H54 (cell line): Measurements from ENCODE around the gene NCOR2.

ENCODE experiments used
- DNase-seq: peaks from one replicate; pipeline ENCODE4 v3.0.0; 2011; ENCODE audit warnings: low spot score, mixed read lengths; ENCODE audit not compliant: insufficient read length
- FAIRE-seq: peaks from 3 replicates; lab custom pipeline; 2011; peaks lifted over from hg19 to GRCh38; lab: Jason Lieb, UNC
- POLR2A ChIP-seq: IDR thresholded peaks from 2 replicates; pipeline ENCODE4 v1.6.1; 2011; ENCODE audit warnings: low read depth, mild to moderate bottlenecking, low read length

Gene NCOR2

DNA sequence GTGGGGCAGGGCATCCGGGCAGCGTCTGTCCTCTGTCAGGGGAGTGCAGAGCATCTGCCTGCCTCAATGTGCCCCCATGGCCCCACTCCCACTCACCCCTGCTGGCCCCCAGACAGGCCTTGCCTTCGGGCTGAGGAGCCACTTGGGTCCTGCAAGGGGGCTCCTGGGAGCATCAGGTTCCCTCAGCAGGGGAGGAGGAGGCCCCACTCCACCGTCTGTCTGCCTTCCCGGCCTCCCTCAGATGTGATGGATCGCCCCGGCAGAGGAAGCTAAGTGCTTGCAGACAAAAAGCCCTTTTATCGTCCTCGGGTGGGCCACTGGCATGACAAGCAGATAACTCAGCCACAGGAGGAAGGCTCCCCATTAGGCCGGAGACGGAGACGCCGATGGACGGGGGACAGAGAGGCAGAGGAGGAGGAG is 35.1 kb downstream of the NCOR2 start:
- no peak for FAIRE-seq
- no peak for TF ChIP-seq POLR2A
- DNase-seq = no peak

DNA sequence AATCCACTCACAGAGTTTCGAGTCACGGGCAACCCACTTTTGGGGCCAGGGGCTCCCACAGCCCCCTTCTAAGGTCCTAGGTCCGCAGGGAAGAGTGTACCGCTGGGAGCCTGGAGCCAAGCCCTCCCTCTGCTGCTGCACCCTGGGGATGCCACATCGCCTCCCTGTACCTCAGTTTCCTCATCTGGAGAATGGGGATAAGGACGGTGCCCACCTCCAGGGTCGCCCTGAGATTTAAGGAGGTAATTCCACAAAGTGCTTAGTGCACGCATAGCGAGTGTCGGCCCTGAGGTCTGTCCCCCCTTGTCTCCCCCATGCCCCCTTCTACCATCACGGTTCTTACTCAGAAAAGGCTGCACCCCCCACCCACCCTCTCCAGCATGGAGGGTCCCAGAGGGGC is 35.5 kb downstream of the NCOR2 start:
- FAIRE-seq = no peak
- no peak for TF ChIP-seq POLR2A
- no peak for DNase-seq

DNA sequence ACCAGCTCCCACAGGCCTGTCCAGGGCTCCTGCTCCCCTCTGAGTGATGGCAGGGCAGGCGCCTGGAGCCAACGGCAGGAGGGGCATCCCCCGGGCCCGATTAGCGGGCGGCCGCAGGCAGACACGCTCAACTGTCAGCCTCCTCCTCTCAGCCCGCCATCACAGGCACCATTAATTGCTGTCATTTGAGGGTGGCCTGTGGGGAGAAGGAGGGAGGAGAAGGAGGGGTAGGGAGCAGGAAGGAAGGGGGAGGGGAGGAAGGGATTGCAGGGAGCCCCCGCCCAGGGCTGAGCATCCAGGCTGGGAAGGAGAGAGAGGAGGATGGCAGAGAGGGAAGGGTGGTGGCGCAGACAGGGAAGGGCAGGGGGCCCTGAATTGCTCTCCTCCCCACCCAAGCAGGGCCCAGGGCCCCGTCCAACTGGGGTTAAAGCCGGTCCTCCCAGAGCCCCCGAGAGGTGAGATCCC is 36.1 kb downstream of the NCOR2 start:
- TF ChIP-seq POLR2A = no peak
- FAIRE-seq (no peak), DNase-seq (no peak)

DNA sequence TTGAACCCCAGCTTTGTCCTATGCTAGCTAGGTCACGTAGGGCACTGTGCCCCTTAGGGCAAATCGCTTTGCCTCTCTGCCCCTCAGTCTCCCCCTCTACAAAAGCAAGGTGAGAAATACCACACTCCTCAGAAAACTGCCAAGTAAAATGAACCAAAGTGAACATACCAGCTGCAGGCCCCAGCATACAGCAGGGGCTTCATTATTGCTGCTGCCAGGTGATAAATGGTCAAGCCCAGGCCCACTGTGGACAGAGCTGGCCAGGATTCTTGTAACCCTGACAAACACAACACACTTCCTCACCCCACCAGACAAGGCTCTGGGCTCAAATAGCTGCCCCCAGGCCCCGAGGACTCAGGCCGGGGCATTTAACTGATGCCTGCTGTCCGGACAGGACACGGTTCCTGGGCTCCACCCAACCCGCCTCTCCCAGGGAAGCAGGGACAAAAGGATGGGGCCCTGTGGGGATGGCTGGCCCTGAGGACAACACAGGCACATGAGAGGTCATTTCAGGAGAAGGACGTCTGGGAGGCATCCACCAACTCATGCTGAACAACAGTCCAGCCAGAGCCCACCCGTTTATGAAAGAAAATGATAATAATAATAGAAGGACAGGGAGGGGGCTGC is 36.7 kb downstream of the NCOR2 start:
- TF ChIP-seq POLR2A = no peak
- no peak for FAIRE-seq
- no peak for DNase-seq

DNA sequence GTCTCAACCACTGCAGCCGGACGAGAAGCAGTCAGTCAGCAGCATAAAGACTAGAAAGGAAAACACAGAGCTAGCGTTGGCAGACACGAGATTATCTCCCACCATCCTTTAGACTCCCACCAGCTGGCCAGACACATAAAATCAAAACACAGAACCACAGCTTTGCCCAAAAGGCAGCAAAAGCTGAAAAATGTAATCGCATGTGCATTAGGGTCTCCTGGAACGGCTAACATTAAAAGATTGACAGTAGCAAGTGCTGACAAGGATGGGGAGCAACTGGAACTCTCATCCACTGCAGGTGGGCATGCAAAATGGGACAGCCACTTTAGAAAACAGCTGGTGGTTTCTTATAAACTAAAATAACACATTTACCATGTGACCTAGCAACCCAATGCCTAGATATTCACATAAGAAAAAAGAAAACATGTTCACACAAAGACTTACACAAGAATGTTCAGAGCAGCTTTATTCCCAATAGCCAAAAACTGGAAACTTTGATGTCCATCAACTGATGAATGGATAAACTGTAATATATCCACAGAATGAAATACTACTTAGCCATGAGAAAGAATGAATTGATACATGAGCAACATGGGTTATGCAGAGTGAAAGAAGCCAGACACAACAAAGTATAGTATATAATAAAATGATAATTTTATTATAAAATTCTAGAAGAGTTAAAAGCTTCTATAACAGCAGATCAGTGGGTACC is 37.7 kb downstream of the NCOR2 start:
- FAIRE-seq (no peak), DNase-seq (no peak)
- TF ChIP-seq POLR2A = no peak

DNA sequence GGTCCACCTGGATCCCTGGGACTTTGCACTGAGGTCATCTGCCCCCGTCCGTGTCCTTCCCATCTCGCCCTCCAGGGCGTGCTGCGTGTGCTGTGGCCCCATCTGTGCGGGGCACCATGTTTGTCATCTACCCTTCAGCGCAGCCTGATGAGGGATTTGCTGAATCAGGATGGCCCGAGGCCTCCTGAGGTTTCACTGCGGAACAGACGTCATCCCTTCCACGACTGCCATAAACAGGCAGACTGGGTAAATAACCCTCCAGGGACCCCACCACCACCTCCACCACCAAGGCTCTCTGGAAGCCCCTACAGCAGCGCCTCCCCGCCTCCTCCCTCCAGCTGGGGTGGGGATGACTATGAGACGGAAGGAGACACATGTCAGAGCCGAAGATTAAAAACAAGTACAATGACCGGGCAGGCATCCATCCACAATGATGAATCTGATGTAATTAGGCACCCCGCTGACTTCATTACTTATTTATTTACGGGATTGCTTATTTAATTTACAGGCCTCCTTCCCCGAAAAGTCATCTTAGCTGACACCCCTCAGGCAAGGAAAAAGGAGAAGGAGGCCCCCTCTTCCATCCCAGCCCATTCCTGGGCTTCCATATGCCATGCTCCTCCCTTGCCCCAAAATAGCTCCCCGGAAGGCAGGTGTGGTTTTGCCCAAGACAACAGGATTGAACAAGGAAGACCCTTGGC is 39.4 kb downstream of the NCOR2 start:
- no peak for FAIRE-seq
- DNase-seq = no peak

DNA sequence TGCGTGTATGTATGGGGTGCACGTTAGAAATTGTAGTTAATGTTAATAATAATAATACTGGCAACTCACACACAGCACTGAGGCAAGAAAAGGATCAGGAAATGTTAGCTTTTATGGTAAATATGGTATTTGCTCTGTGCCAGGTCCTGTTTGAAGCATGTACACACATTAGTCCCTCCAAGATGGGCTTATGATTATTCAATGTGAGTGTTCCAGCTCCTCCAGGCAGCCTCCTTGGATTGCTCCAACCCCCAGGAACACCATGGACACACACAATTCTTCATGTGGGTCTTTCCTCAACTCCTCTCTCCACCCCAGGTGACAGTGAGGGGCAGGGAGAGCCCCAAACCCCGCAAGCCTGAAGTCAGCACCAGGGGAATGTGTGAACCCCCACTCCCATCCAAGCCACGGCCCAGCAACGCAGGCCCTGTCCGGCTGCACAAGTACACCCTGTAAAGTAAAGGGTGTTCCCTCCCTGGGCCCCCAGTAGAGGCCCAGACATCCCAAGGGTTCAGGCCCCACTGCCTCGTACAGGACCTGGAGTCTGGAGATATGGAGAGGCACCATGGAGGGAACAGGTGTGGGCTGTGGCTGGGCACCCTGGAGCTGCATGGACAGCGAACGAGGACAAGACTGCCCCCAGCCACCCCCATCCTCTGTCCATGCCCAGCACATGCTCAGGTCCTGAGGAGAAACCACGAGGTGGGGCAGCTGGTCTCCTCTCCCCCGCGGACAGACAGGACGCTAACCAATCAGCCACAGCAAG is 41.3 kb downstream of the NCOR2 start:
- TF ChIP-seq POLR2A = no peak
- DNase-seq (no peak), FAIRE-seq (no peak)

More for the DNA sequence above, 39.4 kb downstream of the NCOR2 start:
- no peak for TF ChIP-seq POLR2A

DNA sequence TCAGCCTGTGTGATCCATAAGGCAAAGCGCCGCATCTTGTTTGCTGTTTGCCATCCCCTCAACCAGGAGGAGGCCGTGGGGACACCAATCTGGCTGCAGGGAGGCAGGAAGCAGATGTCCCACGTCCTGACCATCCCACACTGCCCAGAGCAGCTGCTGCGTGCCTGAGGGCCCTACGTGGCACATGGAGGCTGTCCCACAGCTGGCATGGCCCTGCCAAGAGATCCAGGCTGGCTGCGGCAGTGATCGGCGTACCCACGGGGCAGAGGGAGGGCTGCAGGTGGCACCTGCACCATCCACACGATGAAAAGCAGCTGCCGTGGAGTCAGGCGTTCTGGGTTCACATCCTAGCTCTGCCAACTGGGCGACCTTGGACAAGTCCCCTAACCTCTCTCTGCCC is 42.0 kb downstream of the NCOR2 start:
- FAIRE-seq = no peak
- DNase-seq = no peak
- TF ChIP-seq POLR2A = no peak

DNA sequence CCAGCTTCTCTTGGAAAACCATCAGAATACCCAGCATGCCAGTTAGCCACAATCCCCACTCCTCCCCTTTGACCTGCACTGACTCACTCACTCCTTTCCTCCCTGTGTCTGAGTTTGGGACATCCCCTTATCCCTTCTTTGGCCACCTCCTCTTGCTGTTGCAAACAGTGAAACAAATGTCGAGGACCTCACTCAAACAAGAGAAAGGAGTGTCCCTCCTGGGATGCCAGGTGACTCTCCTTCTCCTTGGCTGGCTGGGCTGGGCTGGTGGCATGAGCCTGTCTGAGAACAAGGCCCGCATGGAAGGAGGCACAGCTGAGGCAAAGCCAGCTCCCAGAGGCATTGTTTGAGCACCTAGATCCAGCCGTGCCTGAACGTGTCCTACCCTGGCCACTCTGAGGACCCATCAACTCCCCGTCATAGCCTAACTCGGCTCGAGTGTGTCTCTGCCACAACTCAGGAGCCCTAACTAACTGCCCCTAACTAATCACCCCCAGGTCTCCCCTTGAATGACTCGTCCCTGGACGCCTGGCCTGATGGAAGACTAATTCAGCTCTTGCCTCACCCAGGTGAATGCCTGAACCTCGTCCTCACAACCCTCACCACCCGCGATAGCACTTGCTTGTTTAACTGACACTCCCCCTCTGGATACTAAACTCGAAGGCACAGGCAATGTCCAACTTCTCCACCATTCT is 43.0 kb downstream of the NCOR2 start:
- DNase-seq (peak; percentile 72), FAIRE-seq (no peak)
- no peak for TF ChIP-seq POLR2A

DNA sequence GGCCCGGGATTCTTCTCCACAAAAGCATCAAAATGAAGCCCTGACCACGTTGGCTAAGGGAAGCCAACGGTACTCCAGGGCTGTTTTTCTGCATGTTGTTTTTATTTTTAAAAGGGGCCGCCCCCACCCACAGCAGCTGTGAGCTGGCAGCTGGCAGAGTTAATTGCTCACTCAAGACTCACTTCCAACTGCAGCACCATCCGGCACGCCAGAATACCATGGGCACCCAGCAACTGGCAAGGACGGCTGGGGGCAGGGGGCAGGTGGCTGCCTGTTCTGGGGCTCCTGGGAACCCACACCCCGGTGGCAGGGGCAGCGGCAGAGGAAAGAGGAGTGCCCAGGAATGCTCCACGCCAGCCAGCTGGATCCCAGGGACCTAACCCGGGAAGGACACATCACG is 44.3 kb downstream of the NCOR2 start:
- DNase-seq (no peak), FAIRE-seq (no peak)
- TF ChIP-seq POLR2A = no peak

DNA sequence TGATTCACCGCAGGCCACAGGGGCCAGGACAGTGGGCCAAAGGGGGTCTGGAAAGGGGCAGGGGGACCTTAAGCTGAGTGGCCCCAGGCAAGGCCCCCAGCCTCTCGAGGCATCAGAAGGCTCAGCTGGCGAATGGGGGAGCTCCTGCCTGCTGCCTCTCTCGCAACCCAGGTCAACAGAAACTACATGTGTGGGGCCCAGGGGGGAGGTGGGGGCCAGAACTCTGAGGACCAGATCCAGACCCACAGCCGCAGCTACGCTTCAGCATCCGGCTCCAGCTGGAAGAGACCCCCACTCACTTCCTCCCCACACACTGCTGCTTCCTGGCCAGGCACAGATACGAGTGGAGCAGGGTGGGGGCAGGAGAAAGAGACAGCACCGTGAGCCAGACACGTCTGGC is 46.5 kb downstream of the NCOR2 start:
- no peak for FAIRE-seq
- no peak for TF ChIP-seq POLR2A

DNA sequence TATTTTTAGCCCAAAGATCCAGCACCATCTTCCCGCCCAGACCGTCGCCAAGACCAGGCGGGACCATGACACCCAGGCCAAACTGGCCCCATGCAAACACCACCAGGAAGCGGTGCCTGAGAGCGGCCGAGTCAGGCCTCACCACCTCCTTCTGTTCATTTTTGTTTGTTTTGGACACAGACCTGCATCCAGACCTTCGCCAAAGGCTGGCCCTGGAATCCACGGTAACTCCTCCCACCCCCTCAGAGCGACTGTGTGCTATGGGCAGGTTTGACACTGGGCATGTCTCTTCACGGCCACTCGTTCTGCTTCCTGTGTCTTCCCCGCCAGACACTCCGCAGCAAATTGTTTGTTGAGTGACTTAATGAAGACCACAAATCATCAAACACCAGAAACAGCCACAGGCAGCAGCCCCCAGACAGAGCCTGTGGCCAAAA is 47.1 kb downstream of the NCOR2 start:
- no peak for TF ChIP-seq POLR2A
- peak; percentile 67 for DNase-seq
- no peak for FAIRE-seq

More for the DNA sequence above, 46.5 kb downstream of the NCOR2 start:
- no peak for DNase-seq

DNA sequence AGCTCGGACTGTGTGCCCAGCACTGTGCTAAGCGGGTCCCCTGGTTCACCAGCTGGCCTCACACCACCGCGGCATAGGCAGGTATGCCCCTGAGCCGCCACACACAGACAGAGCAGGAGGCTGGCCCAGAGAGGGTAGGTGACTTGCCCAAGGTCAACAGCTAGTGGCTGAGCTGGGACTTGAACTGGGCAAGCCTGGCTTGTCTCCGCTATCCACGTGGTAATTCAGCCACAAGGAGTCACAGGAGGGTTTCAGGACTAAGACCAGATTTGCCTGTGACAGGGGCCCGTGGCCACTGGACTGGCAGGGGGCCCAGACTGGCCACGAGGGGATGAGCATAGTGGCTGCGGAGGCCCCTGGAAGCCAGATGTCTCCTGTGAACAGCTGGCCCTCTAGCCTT is 47.7 kb downstream of the NCOR2 start:
- TF ChIP-seq POLR2A = no peak
- DNase-seq = no peak
- no peak for FAIRE-seq
